Testis (tissue), 2 donors: ENCODE measurements around the gene TKFC.

Source experiments
- POLR2A ChIP-seq: fragments of 450-650 bp; IDR thresholded peaks from one replicate; pipeline ENCODE4 v1.6.1; 2017; ENCODE audit warnings: antibody characterized with exemption, mild to moderate bottlenecking, moderate library complexity
- TF ChIP-seq, protein P1 (sequence below), 3 experiments: fragments of 450-650 bp in 2 of 3; fragments of 200-600 bp in 1 of 3; sonication (generic) in 1 of 3; IDR thresholded peaks; one replicate each; pipeline ENCODE4 v1.5.1; 2016 to 2019; ENCODE audit warnings: antibody characterized with exemption in 3 of 3, mild to moderate bottlenecking in 2 of 3, moderate library complexity in 1 of 3

DNA sequence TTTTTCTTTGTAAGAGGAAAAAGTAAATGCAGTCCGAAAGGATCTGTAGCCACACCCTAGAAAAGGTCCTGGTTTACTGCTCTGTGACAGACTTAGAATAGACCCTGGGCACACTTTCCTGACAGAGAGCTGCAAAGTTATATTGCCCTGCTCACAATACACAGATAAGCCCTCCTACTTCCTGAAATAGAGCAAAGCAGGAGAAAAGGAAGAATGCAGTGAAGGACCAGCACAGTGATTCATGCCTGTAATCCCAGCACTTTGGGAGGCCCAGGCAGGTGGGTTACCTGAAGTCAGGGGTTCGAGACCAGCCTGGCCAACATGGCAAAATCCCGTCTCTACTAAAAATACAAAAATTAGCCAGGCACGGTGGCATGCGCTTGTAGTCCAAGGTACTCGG, 26.5 kb downstream of the TKFC start:
- TF ChIP-seq, protein P1, sequence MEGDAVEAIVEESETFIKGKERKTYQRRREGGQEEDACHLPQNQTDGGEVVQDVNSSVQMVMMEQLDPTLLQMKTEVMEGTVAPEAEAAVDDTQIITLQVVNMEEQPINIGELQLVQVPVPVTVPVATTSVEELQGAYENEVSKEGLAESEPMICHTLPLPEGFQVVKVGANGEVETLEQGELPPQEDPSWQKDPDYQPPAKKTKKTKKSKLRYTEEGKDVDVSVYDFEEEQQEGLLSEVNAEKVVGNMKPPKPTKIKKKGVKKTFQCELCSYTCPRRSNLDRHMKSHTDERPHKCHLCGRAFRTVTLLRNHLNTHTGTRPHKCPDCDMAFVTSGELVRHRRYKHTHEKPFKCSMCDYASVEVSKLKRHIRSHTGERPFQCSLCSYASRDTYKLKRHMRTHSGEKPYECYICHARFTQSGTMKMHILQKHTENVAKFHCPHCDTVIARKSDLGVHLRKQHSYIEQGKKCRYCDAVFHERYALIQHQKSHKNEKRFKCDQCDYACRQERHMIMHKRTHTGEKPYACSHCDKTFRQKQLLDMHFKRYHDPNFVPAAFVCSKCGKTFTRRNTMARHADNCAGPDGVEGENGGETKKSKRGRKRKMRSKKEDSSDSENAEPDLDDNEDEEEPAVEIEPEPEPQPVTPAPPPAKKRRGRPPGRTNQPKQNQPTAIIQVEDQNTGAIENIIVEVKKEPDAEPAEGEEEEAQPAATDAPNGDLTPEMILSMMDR (IDR thresholded peaks at IDR 0.05) = no peak
- TF ChIP-seq POLR2A = no peak
